Measurements from ENCODE around the gene ABCC9. TPM values are rescaled to one million over a fixed set of nuclear protein-coding genes. Genes with fewer than 3 reads are reported as not detected.

Gene ABCC9
- total RNA-seq, 1 experiment from 2014 or later: 0.07 TPM

DNA sequence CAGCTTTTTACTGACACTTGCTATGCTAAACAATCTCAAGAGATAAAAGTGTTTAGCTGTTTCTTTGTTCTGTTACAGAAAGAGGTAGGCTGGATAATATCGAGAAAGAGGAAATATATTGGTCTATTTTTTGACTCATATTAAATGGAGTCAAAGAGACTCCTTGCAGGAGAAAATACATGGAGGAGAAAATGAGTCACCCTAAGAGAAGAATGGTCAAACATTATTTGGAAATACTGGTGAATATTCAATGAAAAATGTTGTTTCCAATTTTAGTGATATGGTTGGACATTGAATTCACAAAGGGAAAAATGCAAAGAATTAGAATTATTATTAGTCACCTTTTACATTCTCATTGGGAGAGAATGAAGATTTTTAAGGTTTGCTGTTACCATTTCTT lies 169.9 kb downstream of the ABCC9 start:
- no peaks in the 10 kb centered on the region for H3K4me1 ChIP-seq (replicated peaks; ENCODE audit: insufficient read depth)
- no TSS peak for BruUV-seq (replicated peaks)
- intact Hi-C loops (cut with micrococcal nuclease; ENCODE audit: unreplicated experiment): no loop called here
- POLR2A ChIA-PET (ENCODE audit: unreplicated experiment): no interaction called here
- DNase-seq: no peak
- no peaks in the 10 kb centered on the region for H3K79me2 ChIP-seq (ENCODE audit: low read depth)
- H2AFZ ChIP-seq: no peak overlapping the region
- H3K9me3 ChIP-seq (ENCODE audit: insufficient read depth, low read depth): no peaks in the 10 kb centered on the region
- H3K4me3 ChIP-seq: no peak overlapping the region
- H3F3A ChIP-seq (ENCODE audit: insufficient read depth, low read depth): no peaks in the 10 kb centered on the region
- no peaks in the 10 kb centered on the region for H3K9me2 ChIP-seq (ENCODE audit: insufficient read depth)
- H3K27me3 ChIP-seq (ENCODE audit: insufficient read depth, low read depth): no peaks in the 10 kb centered on the region
- no peak overlapping the region for H3K27ac ChIP-seq
- H4K20me1 ChIP-seq (ENCODE audit: insufficient read depth): no peaks in the 10 kb centered on the region
- no peaks in the 10 kb centered on the region for H3K36me3 ChIP-seq (ENCODE audit: low read depth)
- CTCF ChIA-PET: no interaction called here
- TF ChIP-seq EZH2 (IDR thresholded peaks at IDR 0.05; ENCODE audit: low read depth): no peak
- TF ChIP-seq, protein P1, sequence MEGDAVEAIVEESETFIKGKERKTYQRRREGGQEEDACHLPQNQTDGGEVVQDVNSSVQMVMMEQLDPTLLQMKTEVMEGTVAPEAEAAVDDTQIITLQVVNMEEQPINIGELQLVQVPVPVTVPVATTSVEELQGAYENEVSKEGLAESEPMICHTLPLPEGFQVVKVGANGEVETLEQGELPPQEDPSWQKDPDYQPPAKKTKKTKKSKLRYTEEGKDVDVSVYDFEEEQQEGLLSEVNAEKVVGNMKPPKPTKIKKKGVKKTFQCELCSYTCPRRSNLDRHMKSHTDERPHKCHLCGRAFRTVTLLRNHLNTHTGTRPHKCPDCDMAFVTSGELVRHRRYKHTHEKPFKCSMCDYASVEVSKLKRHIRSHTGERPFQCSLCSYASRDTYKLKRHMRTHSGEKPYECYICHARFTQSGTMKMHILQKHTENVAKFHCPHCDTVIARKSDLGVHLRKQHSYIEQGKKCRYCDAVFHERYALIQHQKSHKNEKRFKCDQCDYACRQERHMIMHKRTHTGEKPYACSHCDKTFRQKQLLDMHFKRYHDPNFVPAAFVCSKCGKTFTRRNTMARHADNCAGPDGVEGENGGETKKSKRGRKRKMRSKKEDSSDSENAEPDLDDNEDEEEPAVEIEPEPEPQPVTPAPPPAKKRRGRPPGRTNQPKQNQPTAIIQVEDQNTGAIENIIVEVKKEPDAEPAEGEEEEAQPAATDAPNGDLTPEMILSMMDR (conservative IDR thresholded peaks at IDR 0.05): no peak
- no peak overlapping the region for H3K4me2 ChIP-seq

DNA sequence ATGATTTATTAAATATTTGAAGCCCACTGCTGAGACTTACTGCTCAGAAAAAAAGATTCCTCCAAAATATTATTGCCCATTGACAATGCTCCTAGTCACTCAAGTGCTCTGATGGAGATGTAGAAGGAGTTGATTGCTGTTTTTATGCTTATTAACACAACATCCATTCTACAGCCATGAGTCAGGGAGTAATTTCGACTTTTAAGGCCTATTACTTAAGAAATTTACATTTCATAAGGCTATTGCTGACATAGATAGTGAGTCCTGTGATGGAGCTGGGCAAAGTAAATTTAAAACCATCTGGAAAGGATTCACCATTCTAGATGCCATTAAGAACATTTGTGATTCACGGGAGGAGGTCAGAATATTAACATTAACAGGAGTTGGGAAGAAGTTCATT lies 171.9 kb downstream of the ABCC9 start:
- BruUV-seq (replicated peaks): no TSS peak
- no peaks in the 10 kb centered on the region for H3K27me3 ChIP-seq (ENCODE audit: insufficient read depth, low read depth)
- TF ChIP-seq, protein P1 (conservative IDR thresholded peaks at IDR 0.05): no peak
- intact Hi-C loops (cut with micrococcal nuclease; ENCODE audit: unreplicated experiment): no loop called here
- no peaks in the 10 kb centered on the region for H4K20me1 ChIP-seq (ENCODE audit: insufficient read depth)
- H3K4me3 ChIP-seq: no peak overlapping the region
- H3F3A ChIP-seq (ENCODE audit: insufficient read depth, low read depth): no peaks in the 10 kb centered on the region
- no peaks in the 10 kb centered on the region for H3K79me2 ChIP-seq (ENCODE audit: low read depth)
- H3K9me3 ChIP-seq (ENCODE audit: insufficient read depth, low read depth): no peaks in the 10 kb centered on the region
- no peak overlapping the region for H3K27ac ChIP-seq
- DNase-seq: no peak
- CTCF ChIA-PET: no interaction called here
- H3K4me1 ChIP-seq (replicated peaks; ENCODE audit: insufficient read depth): no peaks in the 10 kb centered on the region
- H3K9me2 ChIP-seq (ENCODE audit: insufficient read depth): no peaks in the 10 kb centered on the region
- H3K4me2 ChIP-seq: no peak overlapping the region
- no peak overlapping the region for H2AFZ ChIP-seq
- no peaks in the 10 kb centered on the region for H3K36me3 ChIP-seq (ENCODE audit: low read depth)
- POLR2A ChIA-PET (ENCODE audit: unreplicated experiment): no interaction called here

DNA sequence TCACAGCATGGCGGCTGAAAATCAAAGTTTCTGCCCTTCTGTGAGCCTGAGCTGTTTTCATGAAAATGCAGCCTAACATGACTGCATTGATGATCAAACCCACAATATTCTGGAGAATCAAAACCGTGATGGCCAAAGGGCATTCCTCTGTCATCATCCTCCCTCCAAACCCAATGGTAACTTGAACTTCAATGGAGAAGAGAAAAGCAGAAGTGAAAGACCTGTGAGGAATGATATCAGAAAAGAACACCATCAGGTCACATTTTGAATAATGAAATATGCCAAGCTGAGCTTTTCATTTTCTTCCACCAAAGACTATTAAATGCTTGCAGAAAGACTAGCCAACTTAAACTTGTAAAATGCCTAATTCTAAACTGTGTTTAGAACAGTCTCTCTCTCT lies 174.8 kb downstream of the ABCC9 start:
- no peaks in the 10 kb centered on the region for H3K79me2 ChIP-seq (ENCODE audit: low read depth)
- no peak overlapping the region for H3K4me3 ChIP-seq
- H2AFZ ChIP-seq: no peak overlapping the region
- no peak overlapping the region for H3K4me2 ChIP-seq
- intact Hi-C loops (cut with micrococcal nuclease; ENCODE audit: unreplicated experiment): no loop called here
- no peak for DNase-seq
- H3K27me3 ChIP-seq (ENCODE audit: insufficient read depth, low read depth): no peaks in the 10 kb centered on the region
- no peak for TF ChIP-seq EZH2 (IDR thresholded peaks at IDR 0.05; ENCODE audit: low read depth)
- TF ChIP-seq, protein P1 (conservative IDR thresholded peaks at IDR 0.05): no peak
- ChIA-PET CTCF (no interaction called here), POLR2A (ENCODE audit: unreplicated experiment) (no interaction called here)
- H4K20me1 ChIP-seq (ENCODE audit: insufficient read depth): no peaks in the 10 kb centered on the region
- no peaks in the 10 kb centered on the region for H3F3A ChIP-seq (ENCODE audit: insufficient read depth, low read depth)
- H3K27ac ChIP-seq: no peak overlapping the region
- H3K9me3 ChIP-seq (ENCODE audit: insufficient read depth, low read depth): no peaks in the 10 kb centered on the region
- no peaks in the 10 kb centered on the region for H3K9me2 ChIP-seq (ENCODE audit: insufficient read depth)
- no peaks in the 10 kb centered on the region for H3K4me1 ChIP-seq (replicated peaks; ENCODE audit: insufficient read depth)
- no peaks in the 10 kb centered on the region for H3K36me3 ChIP-seq (ENCODE audit: low read depth)
- BruUV-seq (replicated peaks): no TSS peak
